GM19395 (cell line): ENCODE data around the gene FGD2.

ENCODE experiments used
- ATAC-seq: cut with Tn5 transposase; IDR thresholded peaks from one replicate; pipeline ENCODE4 v1.9.1; 2021; ENCODE audit warnings: mild to moderate bottlenecking, moderate library complexity; ENCODE audit not compliant: unreplicated experiment

FGD2 gene

DNA sequence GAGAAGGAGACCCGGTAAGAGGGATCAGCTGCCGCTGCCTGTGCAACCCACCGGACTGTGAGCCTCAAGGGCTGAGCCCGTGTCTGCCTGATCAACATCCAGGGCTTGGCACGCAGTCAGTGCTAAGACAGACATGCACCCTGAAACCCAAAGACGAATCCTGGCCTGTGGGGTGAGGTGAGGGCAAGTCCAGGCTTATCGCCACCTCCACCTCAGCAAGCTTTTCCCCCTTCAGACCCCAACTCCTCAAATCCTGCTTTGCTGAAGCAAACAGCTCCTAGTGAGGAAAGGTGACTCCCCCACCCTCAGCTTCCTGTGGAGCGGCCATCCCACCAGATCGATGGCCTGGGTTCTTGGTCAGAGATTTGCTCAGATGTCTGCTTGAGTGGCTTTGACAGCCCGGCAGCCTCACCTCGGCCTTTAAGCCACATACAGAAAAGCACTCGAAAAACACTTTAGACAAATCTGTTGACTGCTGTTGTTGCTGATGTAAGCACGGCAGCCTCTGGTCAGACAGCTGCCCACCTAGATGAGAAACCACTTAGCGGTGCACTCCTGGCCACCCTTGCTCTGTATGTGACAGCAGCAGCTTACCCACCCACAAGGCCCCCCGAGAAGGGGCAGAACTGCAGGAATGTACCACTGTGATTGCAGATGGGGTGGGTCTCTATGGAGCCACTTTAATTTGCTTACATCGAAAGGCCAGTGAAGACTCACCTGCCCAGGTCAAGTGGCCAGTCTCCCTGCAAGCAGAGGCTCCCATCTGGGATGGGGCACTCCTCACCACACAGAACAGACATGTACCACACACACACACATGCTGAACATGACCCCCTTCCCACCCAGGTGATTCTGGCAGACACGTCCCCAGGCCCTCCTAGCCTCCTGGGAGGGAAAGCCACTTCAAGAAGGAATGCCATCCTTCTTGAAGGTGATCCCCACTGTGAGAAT lies 34.3 kb upstream of the FGD2 start:
- ATAC-seq: no peak

DNA sequence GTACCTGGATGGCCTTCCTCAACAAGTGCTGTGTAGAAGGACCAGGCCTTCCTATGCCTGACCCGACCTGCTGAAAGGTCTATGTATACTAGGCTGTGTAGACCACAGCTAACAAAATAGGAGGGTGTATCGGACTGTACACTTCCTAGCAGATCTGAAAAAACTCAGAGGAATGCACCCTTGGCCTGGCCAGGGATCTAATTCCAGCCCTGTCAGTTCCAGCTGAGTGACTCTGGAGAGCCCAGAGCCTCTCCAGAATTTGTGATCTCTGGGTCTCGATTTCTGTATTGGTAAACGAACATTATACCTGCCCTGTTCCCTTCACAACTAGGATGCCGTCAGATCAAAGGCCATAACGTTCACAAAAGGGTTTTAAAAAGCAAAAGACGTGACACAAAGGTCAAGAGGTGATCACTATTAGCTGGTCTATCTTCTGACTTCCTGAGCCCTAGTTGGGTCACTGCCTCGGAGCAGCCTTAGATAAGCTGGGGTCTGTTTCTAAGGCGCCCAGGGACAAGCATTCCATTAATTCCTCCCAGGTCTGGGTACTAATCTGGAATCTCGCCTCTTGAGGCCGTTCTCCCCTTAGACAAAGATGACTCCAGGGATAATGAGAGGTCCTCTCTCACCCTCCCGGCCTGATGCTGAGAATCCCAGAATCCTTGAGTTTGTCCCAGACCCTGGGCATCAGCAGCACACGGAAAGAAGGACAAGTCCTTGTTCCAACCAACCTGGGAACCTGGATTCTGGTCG lies 33.4 kb upstream of the FGD2 start:
- no peak for ATAC-seq

DNA sequence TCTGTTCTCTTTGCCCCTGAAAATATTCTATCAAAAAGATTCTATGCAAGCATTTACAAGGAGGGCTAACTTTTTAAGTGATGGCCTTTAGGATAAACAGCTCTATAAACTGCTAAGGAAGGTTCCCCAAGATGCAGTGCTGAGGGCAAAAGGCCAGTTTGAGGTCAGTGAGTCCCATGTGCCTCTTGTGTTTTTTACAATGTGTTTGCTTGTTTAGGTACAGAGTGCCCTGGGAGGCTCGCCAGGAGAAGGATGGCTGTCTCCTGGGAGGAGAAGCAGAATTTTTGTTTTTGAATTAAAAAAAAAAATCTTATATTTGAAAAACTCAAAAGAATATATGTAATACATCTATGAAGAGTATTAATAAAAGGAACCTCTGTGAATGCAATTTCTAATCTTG lies 32.3 kb upstream of the FGD2 start:
- ATAC-seq: no peak

DNA sequence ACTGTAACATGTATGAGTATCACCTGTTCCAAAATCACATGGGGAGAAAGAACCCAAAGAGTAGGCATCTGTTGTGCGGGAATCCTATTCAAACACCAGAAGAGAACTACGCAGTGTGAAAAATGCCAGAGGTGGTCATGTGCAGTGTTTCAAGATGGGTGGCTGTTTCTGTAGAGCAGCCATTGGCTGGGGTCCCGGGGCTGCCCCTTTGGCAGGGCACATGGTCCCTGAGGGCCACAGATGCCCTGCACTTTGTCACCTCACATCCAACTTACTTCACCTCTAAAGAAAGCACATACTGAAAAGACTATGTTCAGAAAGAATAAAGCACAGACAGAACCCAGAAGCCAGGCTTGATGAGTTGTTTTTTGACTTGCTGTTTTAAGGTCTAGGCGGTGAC lies 31.8 kb upstream of the FGD2 start:
- ATAC-seq: no peak

DNA sequence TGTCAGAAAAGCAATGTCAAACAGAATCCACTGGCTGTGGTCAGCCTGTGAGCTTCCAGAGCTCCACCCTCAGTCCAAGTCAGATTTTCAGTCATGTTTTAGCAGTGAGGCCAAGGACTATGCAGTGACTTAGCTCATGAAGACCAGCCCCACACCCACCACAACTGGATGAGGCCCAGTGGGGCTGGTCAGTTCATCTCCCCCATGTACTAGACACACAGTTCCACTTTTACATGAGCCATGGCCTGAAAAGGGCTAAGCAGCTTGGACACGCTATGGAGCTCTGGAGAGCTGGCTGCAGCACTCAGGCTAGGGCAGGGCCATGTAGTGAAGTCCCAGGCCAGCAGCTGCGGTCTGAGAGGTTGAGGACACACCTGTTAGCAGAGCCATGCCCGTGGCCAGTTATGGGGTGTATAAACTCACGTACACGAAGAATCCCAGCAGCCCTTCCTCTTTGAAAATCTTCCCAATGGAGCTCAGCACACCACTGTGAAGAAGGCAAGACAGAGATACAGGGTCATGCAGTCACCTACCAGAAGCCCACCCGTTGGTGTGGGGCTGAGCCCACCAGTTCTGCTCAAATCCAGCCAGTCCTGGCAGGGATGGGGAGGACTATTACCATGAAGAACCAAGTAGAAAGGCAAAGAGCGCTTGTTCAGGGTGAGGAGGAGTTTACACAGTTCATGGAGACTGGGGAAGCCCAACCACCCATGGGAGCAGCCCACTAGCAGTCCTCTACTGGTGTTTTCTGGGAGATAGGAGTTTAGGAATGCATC lies 30.0 kb upstream of the FGD2 start:
- no peak for ATAC-seq

DNA sequence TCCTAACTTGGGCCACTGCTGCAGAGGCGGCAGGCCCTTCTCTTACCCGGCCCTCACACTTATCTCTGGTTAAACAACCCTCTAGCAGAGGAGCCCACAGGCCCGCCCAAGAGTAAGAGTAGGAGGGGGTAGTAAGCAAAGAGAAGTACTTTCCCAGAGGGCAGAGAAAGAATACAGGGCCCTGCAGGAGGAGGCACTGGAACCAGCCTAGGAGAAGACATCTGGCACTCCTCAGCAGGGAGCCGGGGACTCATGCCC lies 29.5 kb upstream of the FGD2 start:
- ATAC-seq: no peak

DNA sequence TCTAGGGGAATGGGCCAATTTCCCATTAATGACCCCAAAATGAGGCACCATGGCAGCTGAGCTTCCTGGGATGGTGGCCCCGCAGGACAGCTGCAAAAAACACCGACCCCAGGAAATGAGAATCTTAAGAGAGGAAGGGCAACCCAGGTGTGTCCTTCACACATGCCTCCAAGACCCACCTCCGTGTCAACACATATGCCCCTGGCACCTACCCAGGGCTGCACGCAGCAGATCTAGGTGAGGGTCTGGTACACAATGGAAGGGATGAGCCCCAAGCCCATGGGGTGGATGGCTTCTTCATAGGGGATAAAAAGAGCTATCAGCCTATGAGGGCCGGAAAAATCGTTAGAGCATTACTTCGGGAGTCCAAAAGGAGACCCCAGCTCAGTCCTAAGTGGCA lies 28.9 kb upstream of the FGD2 start:
- no peak for ATAC-seq

DNA sequence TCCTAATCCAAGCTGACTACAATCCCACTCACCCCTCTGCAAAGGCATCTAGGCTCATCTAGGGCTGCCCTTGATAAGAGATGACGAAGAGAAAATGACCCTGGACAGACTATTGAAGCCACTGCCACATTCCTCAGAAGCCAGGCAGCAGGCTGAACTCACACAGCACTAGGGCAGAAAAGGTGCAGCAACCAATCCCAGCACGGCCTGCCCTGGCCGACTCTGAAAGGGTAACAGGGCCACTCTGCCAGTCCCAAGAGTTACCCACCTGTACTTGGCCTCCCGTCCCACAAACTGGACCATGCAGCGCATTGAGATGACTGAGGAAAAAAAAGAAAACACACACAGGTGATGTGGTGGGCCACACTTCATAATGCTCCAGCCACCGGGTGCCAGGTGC lies 28.5 kb upstream of the FGD2 start:
- no peak for ATAC-seq

DNA sequence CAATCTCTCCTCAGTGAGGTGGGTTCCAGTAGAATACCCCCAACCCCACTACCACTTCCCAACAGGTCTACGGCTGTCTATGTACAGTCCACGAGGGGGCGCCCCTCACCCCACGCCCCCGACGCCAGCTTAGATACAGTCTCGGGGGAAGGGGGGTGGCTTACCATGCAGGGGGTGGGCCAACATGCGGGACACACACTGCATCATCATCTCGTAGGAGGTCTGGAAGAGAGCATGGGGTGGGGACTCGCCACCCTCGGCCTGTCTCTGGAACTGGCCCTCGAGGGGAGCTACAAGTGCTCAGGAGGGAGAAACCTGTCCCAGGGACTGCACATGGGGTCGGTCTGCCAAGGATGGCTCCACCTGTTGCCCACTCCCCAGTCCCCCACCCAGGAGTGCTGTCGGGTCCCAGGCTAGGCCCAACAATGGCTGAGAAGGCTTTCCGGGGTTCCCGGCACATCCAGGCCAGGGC lies 27.9 kb upstream of the FGD2 start:
- no peak for ATAC-seq

DNA sequence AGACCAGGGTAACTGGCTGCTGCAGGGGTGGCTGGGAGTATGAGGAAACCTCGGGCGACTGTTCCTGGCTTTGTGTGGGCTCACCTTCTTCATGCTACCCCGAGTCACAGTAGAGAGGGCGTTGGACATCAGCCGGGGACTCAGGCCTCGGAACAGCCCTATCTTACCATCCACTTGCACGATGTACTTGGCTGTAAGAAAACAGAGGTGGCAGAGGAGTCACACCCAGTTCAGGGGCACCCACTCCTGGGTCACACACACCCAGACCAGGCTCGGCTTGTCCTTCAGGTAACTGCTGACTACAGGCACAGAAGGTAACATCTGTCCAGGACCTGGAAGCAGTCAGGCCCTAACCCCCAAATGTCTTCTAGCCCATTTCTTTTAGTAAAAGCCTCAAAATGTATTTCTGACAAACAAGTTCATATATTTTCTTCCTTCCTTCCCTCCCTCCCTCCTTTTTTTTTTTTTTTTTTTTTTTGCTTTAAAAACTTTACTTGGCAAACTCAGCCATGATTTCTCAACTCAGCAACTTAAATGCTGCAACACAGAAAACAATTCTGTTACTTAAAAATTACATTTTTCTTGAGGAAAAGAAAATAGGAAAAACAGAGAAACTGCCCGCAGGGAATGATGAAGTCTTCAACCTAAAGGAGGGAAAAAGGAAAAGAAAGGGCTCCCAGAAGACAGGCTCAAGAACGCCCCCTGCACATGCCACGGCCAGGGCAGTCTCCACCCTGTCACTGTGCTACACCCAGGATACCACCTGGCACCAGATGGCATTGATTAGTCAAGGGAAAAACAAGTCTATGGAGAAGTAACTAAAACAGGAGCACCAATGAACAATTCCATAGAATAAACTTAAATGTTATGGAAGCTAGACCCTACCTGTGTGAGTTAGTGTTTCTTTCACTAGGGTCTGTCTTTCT lies 26.8 kb upstream of the FGD2 start:
- ATAC-seq: no peak

DNA sequence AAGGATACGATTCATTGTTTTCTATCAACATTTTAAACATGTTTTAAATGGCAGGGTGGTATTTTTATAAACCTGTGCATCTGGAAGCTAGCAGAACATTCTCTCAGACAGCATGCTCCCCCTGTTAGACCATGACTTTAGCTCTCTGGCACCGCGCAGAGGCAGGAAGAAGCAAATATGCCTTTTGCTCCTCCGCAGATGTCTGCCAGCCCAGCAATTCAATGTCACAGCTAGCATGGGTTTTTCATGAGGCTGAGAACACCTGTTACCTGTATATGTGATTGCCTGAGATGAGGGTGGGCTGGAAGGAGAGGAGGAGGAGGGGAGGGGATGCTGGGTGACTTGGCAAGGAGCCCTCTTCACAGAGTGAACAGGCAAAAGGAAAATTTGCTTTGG lies 26.1 kb upstream of the FGD2 start:
- ATAC-seq: no peak

DNA sequence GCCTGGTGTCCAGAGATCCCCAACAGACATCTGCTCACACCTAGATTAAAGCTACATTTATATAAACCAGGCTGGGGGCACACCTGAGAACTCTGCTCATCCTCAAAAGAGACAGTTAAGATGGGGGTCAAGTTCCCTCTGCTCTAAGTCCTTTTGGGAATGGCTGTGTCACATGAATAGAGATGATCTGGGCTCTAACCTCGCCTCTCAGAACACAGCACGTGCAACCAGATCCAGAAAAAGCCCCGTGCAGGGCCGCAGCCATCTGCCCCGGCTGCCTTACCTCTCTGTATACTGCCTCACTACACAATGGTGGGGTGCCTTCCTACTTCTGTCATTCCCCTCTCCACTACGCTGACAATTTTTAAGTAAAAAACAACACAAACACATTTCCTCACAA lies 25.3 kb upstream of the FGD2 start:
- no peak for ATAC-seq

DNA sequence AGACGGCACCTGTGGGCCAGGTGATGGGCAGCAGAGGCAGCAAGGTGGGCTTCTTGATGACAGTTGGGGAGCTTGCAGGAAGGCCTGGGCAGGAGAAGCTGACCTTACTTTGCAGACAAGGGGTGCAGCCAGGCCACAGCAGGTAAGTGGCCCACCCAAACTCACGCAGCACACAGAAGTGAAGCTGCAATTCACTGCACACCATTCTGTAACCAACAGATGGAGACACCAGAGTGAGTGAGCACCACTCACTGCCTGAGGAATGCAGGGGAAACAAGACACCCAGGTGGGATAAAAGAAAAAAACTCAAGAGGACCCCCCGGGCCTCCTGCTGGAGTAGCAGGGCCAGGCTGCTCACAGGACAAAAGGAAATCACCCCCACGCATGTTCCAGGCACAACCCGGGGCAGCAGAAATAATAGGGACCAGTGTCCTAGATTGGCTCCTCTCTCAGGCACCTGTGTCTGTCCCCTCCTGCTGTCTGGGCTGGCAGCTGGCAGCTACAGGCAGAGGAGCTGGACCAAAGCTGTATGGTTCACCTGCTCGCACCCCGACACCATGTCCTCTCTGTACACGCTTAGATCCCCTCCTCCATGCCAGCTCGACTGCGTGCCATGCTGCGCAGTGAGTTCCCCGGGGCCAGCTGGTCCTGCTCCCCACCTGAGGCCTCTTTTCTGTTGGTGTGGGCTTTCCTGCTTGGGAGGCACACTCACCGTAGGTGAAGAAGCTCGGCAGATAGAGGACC lies 24.4 kb upstream of the FGD2 start:
- ATAC-seq: no peak

DNA sequence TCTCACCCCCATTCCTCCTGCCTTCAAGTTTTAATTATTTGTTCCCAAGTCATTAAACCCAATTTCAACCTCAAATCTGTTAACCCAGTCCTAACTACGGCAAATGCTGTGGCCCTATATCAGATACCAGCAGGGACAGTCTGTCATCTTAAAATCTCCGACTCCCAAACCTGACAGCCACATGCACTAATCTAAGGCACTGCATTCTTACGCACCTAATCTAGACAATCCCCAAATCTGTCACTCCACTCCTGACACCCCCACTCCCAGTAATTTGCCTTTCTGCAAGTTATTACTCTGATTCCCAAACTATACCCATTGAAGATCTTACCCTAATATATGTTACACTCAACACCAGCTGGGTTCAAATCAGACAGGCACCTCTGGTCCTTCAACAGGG lies 21.9 kb upstream of the FGD2 start:
- ATAC-seq: no peak

DNA sequence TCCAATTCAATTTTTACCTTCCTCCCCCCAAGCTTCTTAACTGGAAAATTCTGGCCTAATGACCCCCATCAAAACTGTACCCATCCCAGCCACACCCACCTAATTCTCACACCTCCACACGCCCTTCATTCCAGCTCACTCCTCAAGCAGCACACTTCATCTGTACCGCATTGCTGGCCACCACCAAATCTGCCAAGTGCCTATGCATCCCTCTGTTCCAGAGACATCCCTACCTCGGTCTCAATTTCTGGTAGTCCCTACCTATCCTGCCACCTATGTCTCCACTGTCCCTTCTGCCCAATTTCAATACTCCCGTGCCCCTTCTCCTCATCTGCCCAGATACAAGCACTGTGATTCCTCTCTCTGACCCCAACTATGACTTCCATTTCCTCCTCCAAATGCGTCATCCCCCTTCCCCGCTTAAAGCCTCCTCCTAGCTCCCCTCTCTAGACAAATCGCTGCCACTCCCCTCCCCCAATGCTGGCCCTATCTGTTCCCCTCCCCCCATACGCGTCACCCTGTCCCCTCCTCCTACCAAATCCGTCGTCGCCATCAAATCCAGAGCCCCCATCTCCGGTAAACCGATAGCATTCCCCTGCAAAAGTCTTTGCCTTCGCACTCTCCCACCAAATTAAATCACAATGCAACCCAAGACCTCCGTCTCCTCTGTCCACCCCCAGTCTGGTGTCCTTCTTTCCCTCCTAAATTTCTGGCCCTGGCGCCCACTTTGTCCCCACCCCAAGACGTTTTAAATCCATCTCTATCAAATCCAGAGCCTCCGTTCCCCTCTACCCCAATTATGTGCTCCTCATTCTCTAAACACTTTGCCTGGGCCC lies 20.7 kb upstream of the FGD2 start:
- no peak for ATAC-seq

DNA sequence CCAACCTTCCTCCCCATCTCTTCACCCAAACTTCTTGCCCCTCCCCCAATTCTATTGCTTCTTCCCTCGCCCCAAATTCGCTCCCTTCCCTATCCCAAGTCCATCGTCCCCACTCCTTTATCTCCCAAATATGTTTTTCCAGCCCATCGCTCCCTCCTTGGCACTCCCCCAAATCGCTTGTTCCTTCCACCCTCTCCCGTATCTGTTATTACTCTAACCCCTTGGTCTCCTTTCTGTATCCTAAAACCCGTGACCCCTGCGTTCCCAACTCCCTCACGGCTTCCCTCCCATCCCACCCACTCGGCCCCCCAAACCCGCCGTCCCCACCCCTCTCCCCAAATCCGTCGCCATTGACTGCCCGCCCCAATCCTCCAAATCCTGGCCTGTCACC lies 20.0 kb upstream of the FGD2 start:
- ATAC-seq: no peak

DNA sequence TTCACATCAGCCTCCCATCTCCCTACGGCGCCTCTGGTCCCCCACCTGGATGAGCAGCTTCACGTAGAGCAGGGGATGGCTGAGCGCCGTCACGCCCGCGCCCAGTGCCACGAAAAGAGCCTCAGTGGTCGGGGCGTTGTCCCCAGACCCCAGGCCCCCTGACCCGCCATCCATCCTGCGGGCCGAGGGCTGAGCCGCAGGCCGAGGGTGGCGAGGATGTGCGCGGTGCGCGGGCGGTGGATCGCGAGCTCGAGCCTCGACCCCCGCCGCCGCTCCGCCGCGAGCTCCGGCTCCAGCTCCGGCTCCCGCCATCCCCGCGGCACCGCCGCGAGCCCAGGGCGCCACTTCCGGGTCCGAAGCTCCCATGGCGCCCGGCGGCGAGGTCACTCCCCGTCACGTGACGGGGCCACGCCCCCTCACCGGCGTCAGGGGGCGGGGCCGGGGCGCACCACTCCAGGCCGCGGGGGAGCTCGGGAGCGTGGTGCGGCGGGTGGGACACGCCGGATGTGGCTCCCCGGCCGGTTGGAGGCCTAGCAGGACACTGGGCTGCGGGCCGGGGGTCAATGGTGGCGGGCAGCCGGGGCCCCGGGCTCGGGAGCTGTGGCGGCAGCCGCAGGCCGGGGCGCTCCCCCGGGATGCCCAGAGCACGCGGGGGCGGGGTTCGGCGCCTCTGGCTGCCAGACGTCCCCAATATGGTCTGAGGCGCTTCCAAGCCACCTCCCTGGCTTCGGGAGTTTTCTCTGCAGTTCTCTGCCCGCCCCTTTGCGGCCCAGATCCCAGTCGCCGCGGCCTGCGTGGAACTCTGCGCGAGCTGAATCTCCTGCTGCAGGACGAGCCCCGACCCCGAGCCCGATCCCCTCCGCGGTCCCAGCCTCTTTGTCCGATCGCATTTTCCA lies 19.4 kb upstream of the FGD2 start, which contains the start of gene MTCH1:
TSS of gene MTCH1 (minus strand) at position 389 of the 896 bp plus-strand sequence. CDS start at position 366, 23 bp downstream.
- peak; percentile 77 for ATAC-seq

DNA sequence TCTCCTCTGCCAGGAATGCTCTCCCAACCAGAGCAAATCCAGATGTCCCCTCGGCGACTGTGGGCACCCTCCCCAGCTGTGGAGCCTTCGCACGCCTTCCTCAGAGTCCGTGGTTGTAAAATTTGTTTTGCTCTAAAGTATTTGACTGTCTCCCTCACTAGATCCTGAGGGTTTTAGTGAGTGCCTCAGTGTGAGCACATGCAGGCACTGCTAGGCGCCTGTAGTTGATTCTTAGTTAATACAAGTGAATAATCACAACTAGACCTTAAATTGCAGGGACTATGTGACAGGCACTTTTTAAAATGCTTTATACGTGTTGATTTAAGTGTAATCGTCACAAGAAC lies 18.8 kb upstream of the FGD2 start:
- peak; percentile 13 for ATAC-seq
